Measurements from ENCODE around the gene TIMM21. TPM values are rescaled to one million over a fixed set of nuclear protein-coding genes. Genes with fewer than 3 reads are reported as not detected.

The TIMM21 gene
- polyA plus RNA-seq, 1 donor from 2014 or later, result 59.2 TPM

DNA sequence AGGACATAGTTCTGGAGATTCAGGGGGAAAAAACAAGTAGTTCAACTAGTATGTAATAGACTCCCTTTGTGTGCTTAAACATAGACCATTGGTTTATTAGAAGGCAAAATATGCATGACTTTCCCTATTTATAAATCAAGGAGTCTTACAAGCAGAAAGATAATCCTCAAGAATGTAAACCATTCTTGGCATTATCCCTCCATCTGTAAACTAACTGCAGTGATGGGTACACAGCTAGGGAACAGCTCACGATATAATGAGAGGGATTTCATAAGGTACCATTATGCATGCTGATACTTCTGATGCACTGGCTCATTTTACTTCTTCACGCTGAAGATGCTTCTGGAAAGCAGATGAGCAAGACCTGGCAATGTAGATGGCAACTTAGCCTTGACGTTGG, 1.6 kb upstream of the TIMM21 start:
- Histone ChIP-seq H3K27ac (ENCODE audit: low read length) (peak overlapping the region; percentile 87), H3F3A (ENCODE audit: insufficient read depth, low read length, poor library complexity, severe bottlenecking) (no peaks in the 10 kb centered on the region), H3K9me3 (ENCODE audit: low read length) (no peaks in the 10 kb centered on the region), H3K36me3 (ENCODE audit: insufficient read depth, low read length) (no peaks in the 10 kb centered on the region), H3K4me3 (ENCODE audit: low read length) (peak overlapping the region; percentile 71), H4K20me1 (ENCODE audit: insufficient read depth) (no peaks in the 10 kb centered on the region), H3K4me2 (ENCODE audit: low read length) (peak overlapping the region; percentile 74), H2AFZ (ENCODE audit: low read depth, low read length) (peak overlapping the region; percentile 92), H3K79me2 (replicated peaks; ENCODE audit: insufficient read depth, low read length) (peaks cover 28% of the 10 kb centered on the region), H3K9me2 (ENCODE audit: insufficient read depth, low read length) (no peaks in the 10 kb centered on the region), H3K9ac (ENCODE audit: low read length) (peak overlapping the region; percentile 73), H3K27me3 (ENCODE audit: insufficient read depth, low read depth, low read length) (no peaks in the 10 kb centered on the region)
- TF ChIP-seq POLR2AphosphoS5 (IDR thresholded peaks at IDR 0.05), result no peak
- TF ChIP-seq MXI1 (conservative IDR thresholded peaks at IDR 0.05; ENCODE audit: poor library complexity, severe bottlenecking), result no peak
- no peak for TF ChIP-seq SMC3 (conservative IDR thresholded peaks at IDR 0.05; ENCODE audit: poor library complexity)
- TF ChIP-seq TAF1 (IDR thresholded peaks at IDR 0.05; ENCODE audit: low read depth), result no peak
- TF ChIP-seq, protein P1, sequence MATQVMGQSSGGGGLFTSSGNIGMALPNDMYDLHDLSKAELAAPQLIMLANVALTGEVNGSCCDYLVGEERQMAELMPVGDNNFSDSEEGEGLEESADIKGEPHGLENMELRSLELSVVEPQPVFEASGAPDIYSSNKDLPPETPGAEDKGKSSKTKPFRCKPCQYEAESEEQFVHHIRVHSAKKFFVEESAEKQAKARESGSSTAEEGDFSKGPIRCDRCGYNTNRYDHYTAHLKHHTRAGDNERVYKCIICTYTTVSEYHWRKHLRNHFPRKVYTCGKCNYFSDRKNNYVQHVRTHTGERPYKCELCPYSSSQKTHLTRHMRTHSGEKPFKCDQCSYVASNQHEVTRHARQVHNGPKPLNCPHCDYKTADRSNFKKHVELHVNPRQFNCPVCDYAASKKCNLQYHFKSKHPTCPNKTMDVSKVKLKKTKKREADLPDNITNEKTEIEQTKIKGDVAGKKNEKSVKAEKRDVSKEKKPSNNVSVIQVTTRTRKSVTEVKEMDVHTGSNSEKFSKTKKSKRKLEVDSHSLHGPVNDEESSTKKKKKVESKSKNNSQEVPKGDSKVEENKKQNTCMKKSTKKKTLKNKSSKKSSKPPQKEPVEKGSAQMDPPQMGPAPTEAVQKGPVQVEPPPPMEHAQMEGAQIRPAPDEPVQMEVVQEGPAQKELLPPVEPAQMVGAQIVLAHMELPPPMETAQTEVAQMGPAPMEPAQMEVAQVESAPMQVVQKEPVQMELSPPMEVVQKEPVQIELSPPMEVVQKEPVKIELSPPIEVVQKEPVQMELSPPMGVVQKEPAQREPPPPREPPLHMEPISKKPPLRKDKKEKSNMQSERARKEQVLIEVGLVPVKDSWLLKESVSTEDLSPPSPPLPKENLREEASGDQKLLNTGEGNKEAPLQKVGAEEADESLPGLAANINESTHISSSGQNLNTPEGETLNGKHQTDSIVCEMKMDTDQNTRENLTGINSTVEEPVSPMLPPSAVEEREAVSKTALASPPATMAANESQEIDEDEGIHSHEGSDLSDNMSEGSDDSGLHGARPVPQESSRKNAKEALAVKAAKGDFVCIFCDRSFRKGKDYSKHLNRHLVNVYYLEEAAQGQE (IDR thresholded peaks at IDR 0.05; ENCODE audit: borderline replicate concordance), result no peak

DNA sequence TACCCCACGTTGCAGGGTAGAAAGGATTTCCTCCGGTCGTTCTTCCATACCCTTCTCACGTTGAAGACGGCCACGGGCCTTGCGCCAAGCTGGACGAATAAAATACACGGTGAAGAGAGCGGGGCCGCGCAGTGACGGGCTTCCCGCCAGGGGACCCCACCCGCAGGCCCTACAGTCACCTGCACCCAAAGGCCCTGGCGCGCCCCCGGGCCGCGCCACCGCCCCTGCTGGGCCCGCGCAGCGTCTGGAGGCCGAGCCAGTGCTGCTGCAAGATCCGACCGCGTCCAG, 888 bp upstream of the TIMM21 start:
- Histone ChIP-seq H3K9me3 (ENCODE audit: low read length) (no peaks in the 10 kb centered on the region), H3K36me3 (ENCODE audit: insufficient read depth, low read length) (no peaks in the 10 kb centered on the region), H4K20me1 (ENCODE audit: insufficient read depth) (no peaks in the 10 kb centered on the region), H3K4me3 (ENCODE audit: low read length) (peak overlapping the region; percentile 71), H3K9ac (ENCODE audit: low read length) (peak overlapping the region; percentile 73), H3K9me2 (ENCODE audit: insufficient read depth, low read length) (no peaks in the 10 kb centered on the region), H3K27ac (ENCODE audit: low read length) (peak overlapping the region; percentile 87), H3F3A (ENCODE audit: insufficient read depth, low read length, poor library complexity, severe bottlenecking) (no peaks in the 10 kb centered on the region), H3K27me3 (ENCODE audit: insufficient read depth, low read depth, low read length) (no peaks in the 10 kb centered on the region), H3K4me2 (ENCODE audit: low read length) (peak overlapping the region; percentile 74), H2AFZ (ENCODE audit: low read depth, low read length) (peak overlapping the region; percentile 92), H3K79me2 (replicated peaks; ENCODE audit: insufficient read depth, low read length) (peaks cover 28% of the 10 kb centered on the region)
- no peak for TF ChIP-seq RAD21 (conservative IDR thresholded peaks at IDR 0.05)
- no peak for TF ChIP-seq SMC3 (conservative IDR thresholded peaks at IDR 0.05; ENCODE audit: poor library complexity)
- peak; percentile 76 for TF ChIP-seq MXI1 (conservative IDR thresholded peaks at IDR 0.05; ENCODE audit: poor library complexity, severe bottlenecking)

DNA sequence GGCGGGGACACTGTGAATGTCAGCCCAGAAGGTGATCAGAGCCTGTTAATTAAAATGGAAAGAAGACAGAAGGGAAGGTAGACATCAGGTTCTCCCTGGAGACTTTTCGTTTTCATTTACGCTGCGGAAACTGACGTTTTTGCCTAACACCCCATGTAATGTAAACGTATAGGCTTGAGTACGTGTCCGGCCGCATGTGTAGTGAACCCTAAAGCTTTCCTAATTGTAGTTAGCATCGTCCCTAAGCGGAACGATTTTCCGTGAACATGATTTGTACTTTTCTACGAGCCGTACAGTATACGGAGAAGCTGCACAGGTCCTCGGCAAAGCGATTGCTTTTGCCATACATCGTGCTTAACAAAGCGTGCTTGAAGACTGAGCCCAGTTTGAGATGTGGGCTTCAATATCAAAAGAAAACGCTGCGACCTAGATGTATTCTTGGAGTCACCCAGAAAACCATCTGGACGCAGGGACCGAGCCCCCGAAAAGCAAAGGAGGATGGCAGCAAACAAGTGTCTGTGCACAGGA, 284 bp downstream of the TIMM21 start:
- Histone ChIP-seq H3K9me2 (ENCODE audit: insufficient read depth, low read length) (no peaks in the 10 kb centered on the region), H3K36me3 (ENCODE audit: insufficient read depth, low read length) (no peaks in the 10 kb centered on the region), H2AFZ (ENCODE audit: low read depth, low read length) (peak overlapping the region; percentile 41), H4K20me1 (ENCODE audit: insufficient read depth) (no peaks in the 10 kb centered on the region), H3K9me3 (ENCODE audit: low read length) (no peaks in the 10 kb centered on the region), H3K9ac (ENCODE audit: low read length) (peak overlapping the region; percentile 72), H3K27me3 (ENCODE audit: insufficient read depth, low read depth, low read length) (no peaks in the 10 kb centered on the region), H3K4me2 (ENCODE audit: low read length) (peak overlapping the region; percentile 79), H3K4me3 (ENCODE audit: low read length) (peak overlapping the region; percentile 71), H3F3A (ENCODE audit: insufficient read depth, low read length, poor library complexity, severe bottlenecking) (no peaks in the 10 kb centered on the region), H3K79me2 (replicated peaks; ENCODE audit: insufficient read depth, low read length) (peaks cover 30% of the 10 kb centered on the region), H3K27ac (ENCODE audit: low read length) (peak overlapping the region; percentile 34)
- no peak for TF ChIP-seq EZH2 (IDR thresholded peaks at IDR 0.05; ENCODE audit: borderline replicate concordance, insufficient read depth, low read length, poor library complexity, severe bottlenecking)
- TF ChIP-seq TAF1 (IDR thresholded peaks at IDR 0.05; ENCODE audit: low read depth), result no peak
- peak; percentile 95 for TF ChIP-seq MXI1 (conservative IDR thresholded peaks at IDR 0.05; ENCODE audit: poor library complexity, severe bottlenecking)
- TF ChIP-seq, protein P1 (IDR thresholded peaks at IDR 0.05; ENCODE audit: borderline replicate concordance), result peak; percentile 64

All from neural cell (in vitro differentiated cells).